MM.1S (cell line): ENCODE results near the gene CD82.
"Not testable (repeated sequence)": the region's sequence is repeated elsewhere in the genome, so short reads cannot be mapped to it uniquely, and the experiment has no call there.

Experiments used
- DNase-seq: peaks from one replicate; pipeline ENCODE4 v3.0.0-alpha.2; 2015
- H2AFZ ChIP-seq: fragments of 300-600 bp; sonication (generic); 2 replicates; pipeline ENCODE4 v1.6.0; 2016; ENCODE audit warnings: antibody characterized with exemption, low read length
- H3F3A ChIP-seq: fragments of 300-600 bp; sonication (generic); 2 replicates; pipeline ENCODE4 v1.6.1; 2016; ENCODE audit warnings: mild to moderate bottlenecking, antibody characterized with exemption, low read length, moderate library complexity, mixed read lengths; ENCODE audit not compliant: insufficient read depth
- H3K27ac ChIP-seq: fragments of 300-600 bp; sonication (generic); 2 replicates; pipeline ENCODE4 v1.5.1; 2016; ENCODE audit warnings: mild to moderate bottlenecking, low read length
- H3K27me3 ChIP-seq: fragments of 300-600 bp; sonication (generic); replicated peaks from 2 replicates; pipeline ENCODE4 v1.6.0; 2016; ENCODE audit warnings: low read length; ENCODE audit not compliant: insufficient read depth
- H3K36me3 ChIP-seq: fragments of 300-600 bp; sonication (generic); replicated peaks from 2 replicates; pipeline ENCODE4 v1.6.1; 2016; ENCODE audit warnings: mild to moderate bottlenecking, low read length, mixed read lengths; ENCODE audit not compliant: insufficient read depth
- H3K4me1 ChIP-seq: fragments of 300-600 bp; sonication (generic); 2 replicates; pipeline ENCODE4 v1.6.1; 2016; ENCODE audit warnings: low read length, mixed read lengths
- H3K4me2 ChIP-seq: fragments of 300-600 bp; sonication (generic); 2 replicates; pipeline ENCODE4 v1.6.0; 2016; ENCODE audit warnings: low read depth, low read length
- H3K4me3 ChIP-seq: fragments of 300-600 bp; sonication (generic); 2 replicates; pipeline ENCODE4 v1.5.1; 2016; ENCODE audit warnings: low read length, mixed read lengths
- H3K79me2 ChIP-seq: fragments of 300-600 bp; sonication (generic); 2 replicates; pipeline ENCODE4 v1.6.1; 2016; ENCODE audit warnings: mixed run types, low read length, mixed read lengths
- H3K9ac ChIP-seq: fragments of 300-600 bp; sonication (generic); 2 replicates; pipeline ENCODE4 v1.6.1; 2016; ENCODE audit warnings: low read length, mixed read lengths
- H3K9me2 ChIP-seq: fragments of 300-600 bp; sonication (generic); replicated peaks from 2 replicates; pipeline ENCODE4 v1.6.1; 2016; ENCODE audit warnings: mild to moderate bottlenecking, low read length, mixed read lengths; ENCODE audit not compliant: insufficient read depth
- H3K9me3 ChIP-seq: fragments of 300-600 bp; sonication (generic); replicated peaks from 2 replicates; pipeline ENCODE4 v1.6.1; 2016; ENCODE audit warnings: mild to moderate bottlenecking, low read length, mixed read lengths; ENCODE audit not compliant: insufficient read depth
- H4K20me1 ChIP-seq: fragments of 300-600 bp; sonication (generic); 2 replicates; pipeline ENCODE4 v1.6.1; 2016; ENCODE audit warnings: mild to moderate bottlenecking, low read length, moderate library complexity, mixed read lengths; ENCODE audit not compliant: insufficient read depth
- CTCF ChIP-seq: fragments of 300-600 bp; sonication (generic); IDR thresholded peaks from 2 replicates; pipeline ENCODE4 v1.5.1; 2016; ENCODE audit warnings: antibody characterized with exemption, low read length, mixed read lengths
- EZH2 ChIP-seq: fragments of 300-600 bp; sonication (generic); optimal IDR thresholded peaks from 2 replicates; pipeline ENCODE3; 2017; ENCODE audit warnings: low read depth, mild to moderate bottlenecking, antibody characterized with exemption, low read length, mixed read lengths
- EZH2phosphoT487 ChIP-seq: fragments of 300-600 bp; sonication (generic); IDR thresholded peaks from 2 replicates; pipeline ENCODE4 v1.6.1; 2018; ENCODE audit warnings: antibody characterized with exemption, low read length

Gene CD82

GRCh38 chr11:44540667-44541066 is 24.8 kb upstream of the CD82 start:
- H3K79me2 ChIP-seq = no peaks in the 10 kb centered on the region
- no peaks in the 10 kb centered on the region for H3K9me2 ChIP-seq
- no peak overlapping the region for H2AFZ ChIP-seq
- no peak overlapping the region for H3K27ac ChIP-seq
- TF ChIP-seq EZH2phosphoT487 = no peak
- TF ChIP-seq EZH2 = no peak
- no peak for TF ChIP-seq CTCF
- H3K36me3 ChIP-seq = no peaks in the 10 kb centered on the region
- H3K4me2 ChIP-seq = no peak overlapping the region
- no peaks in the 10 kb centered on the region for H3K27me3 ChIP-seq
- H3K9me3 ChIP-seq = no peaks in the 10 kb centered on the region
- H3F3A ChIP-seq = no peaks in the 10 kb centered on the region
- no peak overlapping the region for H3K4me3 ChIP-seq
- H3K9ac ChIP-seq = no peak overlapping the region
- no peak for DNase-seq
- no peaks in the 10 kb centered on the region for H3K4me1 ChIP-seq
- no peaks in the 10 kb centered on the region for H4K20me1 ChIP-seq

- Histone ChIP-seq H3K27ac (no peak overlapping the region), H3K4me3 (no peak overlapping the region), H3K9me2 (no peaks in the 10 kb centered on the region), H3K79me2 (no peaks in the 10 kb centered on the region), H3K4me2 (no peak overlapping the region), H3K27me3 (no peaks in the 10 kb centered on the region), H3K9ac (no peak overlapping the region), H3F3A (no peaks in the 10 kb centered on the region), H2AFZ (no peak overlapping the region), H4K20me1 (no peaks in the 10 kb centered on the region), H3K4me1 (no peaks in the 10 kb centered on the region), H3K36me3 (no peaks in the 10 kb centered on the region), H3K9me3 (no peaks in the 10 kb centered on the region)
- DNase-seq = no peak
- no peak for TF ChIP-seq EZH2
- TF ChIP-seq EZH2phosphoT487 = no peak
- TF ChIP-seq CTCF = no peak
These were observed 23.1 kb upstream of the CD82 start for GRCh38 chr11:44542372-44542771.

- H3K27me3 ChIP-seq, H3F3A ChIP-seq, H3K9me2 ChIP-seq, H3K79me2 ChIP-seq, H3K4me1 ChIP-seq, H3K4me2 ChIP-seq, H3K36me3 ChIP-seq, H3K9ac ChIP-seq, H3K9me3 ChIP-seq, H4K20me1 ChIP-seq, H2AFZ ChIP-seq, DNase-seq, H3K4me3 ChIP-seq, H3K27ac ChIP-seq: not testable (repeated sequence)
These were observed 18.5 kb upstream of the CD82 start for GRCh38 chr11:44546984-44547383.

- H3K27me3 ChIP-seq, H3K79me2 ChIP-seq, H3K9ac ChIP-seq, H3K27ac ChIP-seq, H3K9me3 ChIP-seq, H2AFZ ChIP-seq, H3K36me3 ChIP-seq, H3F3A ChIP-seq, H3K4me3 ChIP-seq, H4K20me1 ChIP-seq, DNase-seq, H3K4me2 ChIP-seq, H3K9me2 ChIP-seq, H3K4me1 ChIP-seq: not testable (repeated sequence)
These were observed 17.9 kb upstream of the CD82 start for GRCh38 chr11:44547534-44547933.
